ENCODE measurements around the gene RIPK4.

- no peak for TF ChIP-seq POLR2AphosphoS5 (IDR thresholded peaks at IDR 0.05; ENCODE audit: low read depth, low read length)
- no peak for TF ChIP-seq POLR2A (IDR thresholded peaks at IDR 0.05; ENCODE audit: low read depth, low read length)
- TF ChIP-seq SPI1 (IDR thresholded peaks at IDR 0.05; ENCODE audit: low read depth, low read length): no peak
- no peak for TF ChIP-seq PAX5 (IDR thresholded peaks at IDR 0.05; ENCODE audit: insufficient read depth, low read length, severe bottlenecking)
- TF ChIP-seq TAF1 (IDR thresholded peaks at IDR 0.05; ENCODE audit: low read depth, low read length): no peak
- no peak for TF ChIP-seq POU2F2 (IDR thresholded peaks at IDR 0.05; ENCODE audit: low read depth, low read length)
Observed at GRCh38 chr21:41742073-41742875, 24.6 kb downstream of the RIPK4 start.
